ENCODE data around the gene AKAP13.

AKAP13 gene

DNA sequence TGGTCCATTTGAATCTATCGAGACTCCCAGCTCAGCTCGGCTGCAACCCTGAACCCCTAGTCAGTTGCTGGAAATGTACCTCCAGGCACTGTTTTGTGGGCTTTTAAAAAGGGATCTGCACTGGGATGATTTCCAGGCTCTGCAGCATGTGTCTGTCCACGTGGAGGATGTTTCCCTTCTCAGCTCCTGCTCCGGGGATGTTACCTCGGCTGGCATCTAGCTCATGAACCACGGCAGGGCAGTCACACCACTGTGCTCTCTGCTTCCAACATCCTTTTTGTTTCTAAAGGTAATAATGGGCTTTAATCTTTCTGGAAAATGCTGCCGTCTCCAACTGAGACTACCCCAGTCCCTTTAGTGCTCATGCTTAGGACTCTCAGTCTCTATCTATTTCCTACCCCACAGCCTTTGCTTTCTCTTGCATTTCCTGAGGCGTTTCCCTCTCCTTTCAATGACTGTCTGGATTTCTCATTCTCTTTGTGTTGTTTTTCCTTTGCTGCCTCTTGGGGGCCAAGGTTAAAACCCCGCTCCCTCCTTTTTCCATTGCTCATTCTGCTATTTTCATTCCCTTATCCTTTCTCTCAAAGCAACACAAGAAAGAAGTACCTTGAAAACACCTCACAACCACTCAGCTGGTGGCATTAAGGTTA lies 42.9 kb upstream of the AKAP13 start:
- no peak for TF ChIP-seq CTCF (IDR thresholded peaks at IDR 0.05)

DNA sequence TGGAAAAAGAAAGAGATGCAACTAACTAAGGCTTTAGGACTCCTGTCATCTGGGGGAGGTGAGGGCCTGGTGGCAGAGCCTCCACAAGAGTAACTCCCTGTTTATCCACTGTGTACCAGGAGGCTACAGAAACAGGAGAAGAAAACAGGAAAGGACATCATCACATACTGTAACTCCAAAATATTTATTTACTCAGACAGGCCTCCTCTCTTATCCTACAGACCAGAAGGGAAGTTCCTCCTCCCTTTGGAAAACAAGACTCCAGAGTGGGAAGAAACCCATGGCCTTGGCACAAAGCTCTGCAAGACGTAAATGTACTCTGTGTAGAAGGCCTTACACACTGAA lies 40.1 kb upstream of the AKAP13 start:
- TF ChIP-seq CTCF (IDR thresholded peaks at IDR 0.05): no peak

GRCh38 chr15:85340852-85341251 lies 39.6 kb upstream of the AKAP13 start:
- no peak for TF ChIP-seq CTCF (IDR thresholded peaks at IDR 0.05)

- TF ChIP-seq CTCF (IDR thresholded peaks at IDR 0.05): no peak
These were observed 30.0 kb upstream of the AKAP13 start for GRCh38 chr15:85350395-85350794.

GRCh38 chr15:85351965-85352364 lies 28.4 kb upstream of the AKAP13 start:
- TF ChIP-seq CTCF (IDR thresholded peaks at IDR 0.05): no peak

- TF ChIP-seq CTCF (IDR thresholded peaks at IDR 0.05): no peak
These were observed 26.9 kb upstream of the AKAP13 start for GRCh38 chr15:85353516-85353915.

GRCh38 chr15:85354461-85354860 lies 25.9 kb upstream of the AKAP13 start:
- TF ChIP-seq CTCF (IDR thresholded peaks at IDR 0.05): no peak

DNA sequence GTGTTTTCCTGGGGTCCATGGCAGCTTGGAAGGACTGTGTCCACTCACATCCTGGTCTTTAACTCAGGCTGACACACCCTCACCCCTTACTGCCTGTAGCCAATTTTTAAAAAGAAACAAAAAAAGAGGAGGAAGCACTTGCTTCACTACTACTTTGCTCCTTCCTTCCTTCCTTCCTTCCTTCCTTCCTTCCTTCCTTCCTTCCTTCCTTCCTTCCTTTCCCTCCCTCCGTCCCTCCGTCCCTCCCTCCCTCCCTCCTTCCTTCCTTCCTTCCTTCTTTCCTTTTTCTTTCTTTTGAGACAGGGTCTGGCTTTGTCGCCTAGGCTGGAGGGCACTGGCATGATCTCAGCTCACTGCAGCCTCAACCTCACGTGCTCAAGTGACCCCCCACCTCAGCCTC lies 25.5 kb upstream of the AKAP13 start:
- no peak for TF ChIP-seq CTCF (IDR thresholded peaks at IDR 0.05)
